GM19238 (cell line): ENCODE results near the gene JAGN1.
"Not testable (repeated sequence)": the region's sequence is repeated elsewhere in the genome, so short reads cannot be mapped to it uniquely, and the experiment has no call there.

Experiments used
- DNase-seq: peaks from one replicate; pipeline ENCODE4 v3.0.0; 2011; ENCODE audit warnings: low spot score; ENCODE audit not compliant: insufficient read length

JAGN1 gene

GRCh38 chr3:9897408-9898372 lies 7.3 kb downstream of the JAGN1 start:
- DNase-seq, result no peak

GRCh38 chr3:9898467-9899241 lies 8.2 kb downstream of the JAGN1 start:
- no peak for DNase-seq

GRCh38 chr3:9899289-9899791 lies 8.9 kb downstream of the JAGN1 start:
- no peak for DNase-seq

GRCh38 chr3:9900965-9901415 lies 10.6 kb downstream of the JAGN1 start:
- not testable (repeated sequence) for DNase-seq

GRCh38 chr3:9901967-9902366 lies 11.6 kb downstream of the JAGN1 start:
- DNase-seq, result no peak

- no peak for DNase-seq
Measured at GRCh38 chr3:9902372-9903237, 12.2 kb downstream of the JAGN1 start, which contains the start of gene IL17RE. IL17RE (plus strand) TSS chr3:9902848; CDS start chr3:9902933, 85 bp downstream.

GRCh38 chr3:9903238-9903624 lies 12.8 kb downstream of the JAGN1 start:
- DNase-seq, result no peak

- no peak for DNase-seq
Measured at GRCh38 chr3:9903904-9904303, 13.5 kb downstream of the JAGN1 start.

- no peak for DNase-seq
Measured at GRCh38 chr3:9906480-9906879, 16.1 kb downstream of the JAGN1 start.

GRCh38 chr3:9908286-9908685 lies 17.9 kb downstream of the JAGN1 start:
- DNase-seq, result no peak

GRCh38 chr3:9909221-9910013 lies 19.0 kb downstream of the JAGN1 start:
- no peak for DNase-seq

GRCh38 chr3:9911863-9912262 lies 21.5 kb downstream of the JAGN1 start:
- no peak for DNase-seq

- no peak for DNase-seq
Measured at GRCh38 chr3:9912294-9912935, 22.0 kb downstream of the JAGN1 start.

GRCh38 chr3:9913601-9914000 lies 23.2 kb downstream of the JAGN1 start:
- DNase-seq, result no peak

GRCh38 chr3:9914011-9914410 lies 23.6 kb downstream of the JAGN1 start:
- DNase-seq, result no peak

- no peak for DNase-seq
Measured at GRCh38 chr3:9914559-9915253, 24.3 kb downstream of the JAGN1 start.

GRCh38 chr3:9915254-9916141 lies 25.1 kb downstream of the JAGN1 start:
- peak; percentile 28 for DNase-seq

GRCh38 chr3:9916346-9916733 lies 25.9 kb downstream of the JAGN1 start:
- no peak for DNase-seq
